GM23338 (cell line): ENCODE measurements around the gene ITGA8. TPM values are rescaled to one million over a fixed set of nuclear protein-coding genes. Genes with fewer than 3 reads are reported as not detected.

Experiments
- ATAC-seq: fragments of 200-7000 bp; cut with Tn5 transposase; 3 replicates; pipeline ENCODE4 v1.9.1; 2020
- DNase-seq: peaks from one replicate; pipeline ENCODE4 v3.0.0-alpha.2; 2015; ENCODE audit warnings: low spot score
- H2AFZ ChIP-seq: fragments of 200-600 bp; sonication (generic); 2 replicates; pipeline ENCODE4 v1.8.0; 2016; ENCODE audit warnings: antibody characterized with exemption, mild to moderate bottlenecking, moderate library complexity
- H3F3A ChIP-seq: fragments of 200-600 bp; sonication (generic); replicated peaks from 2 replicates; pipeline ENCODE4 v1.8.0; 2017; ENCODE audit warnings: antibody characterized with exemption, mixed run types, low read depth
- H3K27ac ChIP-seq: fragments of 200-600 bp; sonication (generic); 2 replicates; pipeline ENCODE4 v1.6.1; 2016; ENCODE audit warnings: low read depth
- H3K27me3 ChIP-seq: fragments of 200-600 bp; sonication (generic); 2 replicates; pipeline ENCODE4 v1.8.0; 2016; ENCODE audit warnings: mild to moderate bottlenecking, mixed run types, moderate library complexity; ENCODE audit not compliant: insufficient read depth
- H3K36me3 ChIP-seq: fragments of 200-600 bp; sonication (generic); 2 replicates; pipeline ENCODE4 v1.8.0; 2016; ENCODE audit warnings: mild to moderate bottlenecking; ENCODE audit not compliant: insufficient read depth
- H3K4me1 ChIP-seq: fragments of 200-600 bp; sonication (generic); 2 replicates; pipeline ENCODE4 v1.8.0; 2016; ENCODE audit warnings: mild to moderate bottlenecking, moderate library complexity; ENCODE audit not compliant: insufficient read depth
- H3K4me2 ChIP-seq: fragments of 200-600 bp; sonication (generic); 2 replicates; pipeline ENCODE4 v1.7.1; 2017; ENCODE audit warnings: mixed run types
- H3K4me3 ChIP-seq: fragments of 200-600 bp; sonication (generic); 2 replicates; pipeline ENCODE4 v1.6.1; 2016; ENCODE audit warnings: mixed run types
- H3K79me2 ChIP-seq: fragments of 200-600 bp; sonication (generic); replicated peaks from 2 replicates; pipeline ENCODE4 v1.8.0; 2017; ENCODE audit warnings: mild to moderate bottlenecking; ENCODE audit not compliant: insufficient read depth
- H3K9me2 ChIP-seq: fragments of 200-600 bp; sonication (generic); 2 replicates; pipeline ENCODE4 v1.8.0; 2017; ENCODE audit not compliant: insufficient read depth
- H4K20me1 ChIP-seq: fragments of 200-600 bp; sonication (generic); replicated peaks from 2 replicates; pipeline ENCODE4 v1.8.0; 2017; ENCODE audit warnings: mild to moderate bottlenecking; ENCODE audit not compliant: insufficient read depth
- H3K27ac Mint-ChIP-seq: 2 replicates; pipeline ENCODE4 v1.8.0; 2020; ENCODE audit warnings: inconsistent platforms, mild to moderate bottlenecking, moderate library complexity, mixed read lengths
- H3K27me3 Mint-ChIP-seq: 3 replicates; pipeline ENCODE4 v1.8.0; 2022; ENCODE audit warnings: low read depth, mild to moderate bottlenecking, moderate library complexity, mixed read lengths, inconsistent platforms; ENCODE audit not compliant: insufficient read depth, poor library complexity
- H3K36me3 Mint-ChIP-seq: 3 replicates; pipeline ENCODE4 v1.8.0; 2021; ENCODE audit warnings: low read depth, mild to moderate bottlenecking, inconsistent platforms, moderate library complexity, mixed read lengths
- H3K4me1 Mint-ChIP-seq: 3 replicates; pipeline ENCODE4 v1.8.0; 2020; ENCODE audit warnings: mild to moderate bottlenecking, inconsistent platforms, mixed read lengths
- H3K4me3 Mint-ChIP-seq: 3 replicates; pipeline ENCODE4 v1.8.0; 2021; ENCODE audit warnings: moderate library complexity, mild to moderate bottlenecking, inconsistent platforms, mixed read lengths
- H3K9me3 Mint-ChIP-seq: 3 replicates; pipeline ENCODE4 v1.8.0; 2020; ENCODE audit warnings: moderate library complexity, mild to moderate bottlenecking, inconsistent platforms, mixed read lengths
- CREB1 ChIP-seq: fragments of 250-450 bp; sonication (Bioruptor Pico); IDR thresholded peaks from 2 replicates; pipeline ENCODE4 v1.5.0; 2020; ENCODE audit warnings: low read depth, mild to moderate bottlenecking, moderate library complexity
- CTCF ChIP-seq, 2 experiments: fragments of 200-600 bp in 1 of 2; sonication (generic) in 1 of 2; conservative IDR thresholded peaks; 2 replicates each; pipeline versions ENCODE4 v1.5.1 to v1.6.1; 2016 to 2017; ENCODE audit warnings: antibody characterized with exemption in 2 of 2, low read depth in 2 of 2, mild to moderate bottlenecking in 2 of 2, moderate library complexity in 1 of 2
- EZH2 ChIP-seq: fragments of 200-600 bp; sonication (generic); IDR thresholded peaks from one replicate; pipeline ENCODE4 v1.8.0; 2017; ENCODE audit warnings: antibody characterized with exemption, mild to moderate bottlenecking, low read depth; ENCODE audit not compliant: unreplicated experiment
- EZH2phosphoT487 ChIP-seq: fragments of 200-600 bp; sonication (generic); IDR thresholded peaks from one replicate; pipeline ENCODE4 v1.8.1; 2018; ENCODE audit warnings: antibody characterized with exemption; ENCODE audit not compliant: unreplicated experiment
- JUNB ChIP-seq: IDR thresholded peaks from one replicate; pipeline ENCODE4 v1.6.1; 2016; ENCODE audit warnings: antibody characterized with exemption; ENCODE audit not compliant: unreplicated experiment
- NANOG ChIP-seq: IDR thresholded peaks from 2 replicates; pipeline ENCODE4 v1.6.1; 2016; ENCODE audit warnings: antibody characterized with exemption, borderline replicate concordance
- POLR2AphosphoS5 ChIP-seq: IDR thresholded peaks from 2 replicates; pipeline ENCODE4 v1.6.1; 2016; ENCODE audit warnings: antibody characterized with exemption, low read depth
- REST ChIP-seq: IDR thresholded peaks from one replicate; pipeline ENCODE4 v1.6.1; 2018; ENCODE audit warnings: antibody characterized with exemption; ENCODE audit not compliant: unreplicated experiment
- STAT1 ChIP-seq: IDR thresholded peaks from one replicate; pipeline ENCODE4 v1.6.1; 2016; ENCODE audit warnings: antibody characterized with exemption; ENCODE audit not compliant: unreplicated experiment
- ZNF114 ChIP-seq: fragments of 250-450 bp; sonication (Bioruptor Pico); IDR thresholded peaks from 2 replicates; pipeline ENCODE4 v1.5.0; 2020; ENCODE audit warnings: mild to moderate bottlenecking, moderate library complexity
- ZNF331 ChIP-seq: fragments of 250-450 bp; sonication (Bioruptor Pico); IDR thresholded peaks from 2 replicates; pipeline ENCODE4 v1.5.0; 2020; ENCODE audit warnings: low read depth, mild to moderate bottlenecking, moderate library complexity
- polyA plus RNA-seq: library from polyadenylated mRNA; unstranded; fragments of >200 nt; fragmentation: Nextera tagmentation; extraction: Ambion mirVana; gene quantifications from 2 replicates; pipeline ENCODE4 v1.2.1, GENCODE V29; 2016
- total RNA-seq: library from RNA; depleted of rRNA; stranded (reverse); fragments of >200 nt; shearing (Covaris generic); gene quantifications from 2 replicates; pipeline ENCODE4 v1.2.3, GENCODE V29; 2014
- TF ChIP-seq, protein P1 (sequence below): fragments of 250-450 bp; sonication (Bioruptor Pico); IDR thresholded peaks from 2 replicates; pipeline ENCODE4 v1.5.0; 2020; ENCODE audit warnings: mild to moderate bottlenecking, moderate library complexity
- TF ChIP-seq, protein P2 (sequence below): IDR thresholded peaks from 2 replicates; pipeline ENCODE4 v1.6.1; 2016; ENCODE audit warnings: antibody characterized with exemption

The ITGA8 gene
- total and polyA plus RNA-seq, 2 experiments from 2014 or later = not detected

DNA sequence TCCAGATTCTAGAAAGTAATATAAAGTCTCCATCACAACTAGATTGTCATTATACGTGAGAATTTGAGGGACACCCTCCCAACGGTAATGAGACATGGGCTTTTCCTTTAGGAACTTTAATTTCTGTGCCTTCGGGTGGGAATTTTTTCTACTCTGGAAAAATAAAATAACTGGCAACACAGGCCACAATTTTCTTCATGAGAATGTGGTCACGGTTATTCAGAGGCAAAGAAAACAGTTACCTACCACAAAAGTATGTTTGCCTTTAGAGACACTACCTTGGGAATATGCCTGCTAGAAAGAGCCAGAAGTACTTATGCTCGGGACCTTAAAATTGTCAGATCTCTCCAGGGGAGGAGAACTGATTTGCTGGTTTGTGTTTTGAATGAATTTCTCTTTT is 99.4 kb downstream of the ITGA8 start:
- DNase-seq (no peak), ATAC-seq (no peak)
- H3K36me3 ChIP-seq = no peaks in the 10 kb centered on the region
- no peaks in the 10 kb centered on the region for H3K4me1 ChIP-seq
- no peak overlapping the region for H2AFZ ChIP-seq
- no peaks in the 10 kb centered on the region for H3K36me3 Mint-ChIP-seq
- H3K4me2 ChIP-seq = no peak overlapping the region
- H3K9me3 Mint-ChIP-seq = no peaks in the 10 kb centered on the region
- H3K79me2 ChIP-seq = no peaks in the 10 kb centered on the region
- no peak overlapping the region for H3K4me3 ChIP-seq
- no peaks in the 10 kb centered on the region for H3K27me3 ChIP-seq
- H3K27ac ChIP-seq = no peak overlapping the region
- H3K27me3 Mint-ChIP-seq = no peaks in the 10 kb centered on the region
- H3K9me2 ChIP-seq = no peaks in the 10 kb centered on the region; the same call in 1 of the 2 replicates
- no peaks in the 10 kb centered on the region for H3F3A ChIP-seq
- no peak overlapping the region for H3K27ac Mint-ChIP-seq
- no peaks in the 10 kb centered on the region for H4K20me1 ChIP-seq
- H3K4me1 Mint-ChIP-seq = no peaks in the 10 kb centered on the region
- TF ChIP-seq JUNB = no peak
- TF ChIP-seq STAT1 = no peak
- no peak for TF ChIP-seq REST
- no peak for TF ChIP-seq ZNF331
- no peak for TF ChIP-seq CTCF (conservative IDR thresholded peaks at IDR 0.05; ENCODE audit: low read depth in 2 of 2)
- no peak for TF ChIP-seq EZH2phosphoT487
- no peak for TF ChIP-seq EZH2
- no peak for TF ChIP-seq NANOG
- TF ChIP-seq, protein P1, sequence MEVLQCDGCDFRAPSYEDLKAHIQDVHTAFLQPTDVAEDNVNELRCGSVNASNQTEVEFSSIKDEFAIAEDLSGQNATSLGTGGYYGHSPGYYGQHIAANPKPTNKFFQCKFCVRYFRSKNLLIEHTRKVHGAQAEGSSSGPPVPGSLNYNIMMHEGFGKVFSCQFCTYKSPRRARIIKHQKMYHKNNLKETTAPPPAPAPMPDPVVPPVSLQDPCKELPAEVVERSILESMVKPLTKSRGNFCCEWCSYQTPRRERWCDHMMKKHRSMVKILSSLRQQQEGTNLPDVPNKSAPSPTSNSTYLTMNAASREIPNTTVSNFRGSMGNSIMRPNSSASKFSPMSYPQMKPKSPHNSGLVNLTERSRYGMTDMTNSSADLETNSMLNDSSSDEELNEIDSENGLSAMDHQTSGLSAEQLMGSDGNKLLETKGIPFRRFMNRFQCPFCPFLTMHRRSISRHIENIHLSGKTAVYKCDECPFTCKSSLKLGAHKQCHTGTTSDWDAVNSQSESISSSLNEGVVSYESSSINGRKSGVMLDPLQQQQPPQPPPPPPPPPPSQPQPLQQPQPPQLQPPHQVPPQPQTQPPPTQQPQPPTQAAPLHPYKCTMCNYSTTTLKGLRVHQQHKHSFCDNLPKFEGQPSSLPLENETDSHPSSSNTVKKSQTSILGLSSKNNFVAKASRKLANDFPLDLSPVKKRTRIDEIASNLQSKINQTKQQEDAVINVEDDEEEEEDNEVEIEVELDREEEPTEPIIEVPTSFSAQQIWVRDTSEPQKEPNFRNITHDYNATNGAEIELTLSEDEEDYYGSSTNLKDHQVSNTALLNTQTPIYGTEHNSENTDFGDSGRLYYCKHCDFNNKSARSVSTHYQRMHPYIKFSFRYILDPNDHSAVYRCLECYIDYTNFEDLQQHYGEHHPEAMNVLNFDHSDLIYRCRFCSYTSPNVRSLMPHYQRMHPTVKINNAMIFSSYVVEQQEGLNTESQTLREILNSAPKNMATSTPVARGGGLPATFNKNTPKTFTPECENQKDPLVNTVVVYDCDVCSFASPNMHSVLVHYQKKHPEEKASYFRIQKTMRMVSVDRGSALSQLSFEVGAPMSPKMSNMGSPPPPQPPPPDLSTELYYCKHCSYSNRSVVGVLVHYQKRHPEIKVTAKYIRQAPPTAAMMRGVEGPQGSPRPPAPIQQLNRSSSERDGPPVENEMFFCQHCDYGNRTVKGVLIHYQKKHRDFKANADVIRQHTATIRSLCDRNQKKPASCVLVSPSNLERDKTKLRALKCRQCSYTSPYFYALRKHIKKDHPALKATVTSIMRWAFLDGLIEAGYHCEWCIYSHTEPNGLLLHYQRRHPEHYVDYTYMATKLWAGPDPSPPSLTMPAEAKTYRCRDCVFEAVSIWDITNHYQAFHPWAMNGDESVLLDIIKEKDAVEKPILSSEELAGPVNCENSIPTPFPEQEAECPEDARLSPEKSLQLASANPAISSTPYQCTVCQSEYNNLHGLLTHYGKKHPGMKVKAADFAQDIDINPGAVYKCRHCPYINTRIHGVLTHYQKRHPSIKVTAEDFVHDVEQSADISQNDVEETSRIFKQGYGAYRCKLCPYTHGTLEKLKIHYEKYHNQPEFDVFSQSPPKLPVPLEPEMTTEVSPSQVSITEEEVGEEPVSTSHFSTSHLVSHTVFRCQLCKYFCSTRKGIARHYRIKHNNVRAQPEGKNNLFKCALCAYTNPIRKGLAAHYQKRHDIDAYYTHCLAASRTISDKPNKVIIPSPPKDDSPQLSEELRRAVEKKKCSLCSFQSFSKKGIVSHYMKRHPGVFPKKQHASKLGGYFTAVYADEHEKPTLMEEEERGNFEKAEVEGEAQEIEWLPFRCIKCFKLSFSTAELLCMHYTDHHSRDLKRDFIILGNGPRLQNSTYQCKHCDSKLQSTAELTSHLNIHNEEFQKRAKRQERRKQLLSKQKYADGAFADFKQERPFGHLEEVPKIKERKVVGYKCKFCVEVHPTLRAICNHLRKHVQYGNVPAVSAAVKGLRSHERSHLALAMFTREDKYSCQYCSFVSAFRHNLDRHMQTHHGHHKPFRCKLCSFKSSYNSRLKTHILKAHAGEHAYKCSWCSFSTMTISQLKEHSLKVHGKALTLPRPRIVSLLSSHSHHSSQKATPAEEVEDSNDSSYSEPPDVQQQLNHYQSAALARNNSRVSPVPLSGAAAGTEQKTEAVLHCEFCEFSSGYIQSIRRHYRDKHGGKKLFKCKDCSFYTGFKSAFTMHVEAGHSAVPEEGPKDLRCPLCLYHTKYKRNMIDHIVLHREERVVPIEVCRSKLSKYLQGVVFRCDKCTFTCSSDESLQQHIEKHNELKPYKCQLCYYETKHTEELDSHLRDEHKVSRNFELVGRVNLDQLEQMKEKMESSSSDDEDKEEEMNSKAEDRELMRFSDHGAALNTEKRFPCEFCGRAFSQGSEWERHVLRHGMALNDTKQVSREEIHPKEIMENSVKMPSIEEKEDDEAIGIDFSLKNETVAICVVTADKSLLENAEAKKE = no peak
- no peak for TF ChIP-seq POLR2AphosphoS5
- TF ChIP-seq CREB1 = no peak
- no peak for TF ChIP-seq ZNF114
- TF ChIP-seq, protein P2, sequence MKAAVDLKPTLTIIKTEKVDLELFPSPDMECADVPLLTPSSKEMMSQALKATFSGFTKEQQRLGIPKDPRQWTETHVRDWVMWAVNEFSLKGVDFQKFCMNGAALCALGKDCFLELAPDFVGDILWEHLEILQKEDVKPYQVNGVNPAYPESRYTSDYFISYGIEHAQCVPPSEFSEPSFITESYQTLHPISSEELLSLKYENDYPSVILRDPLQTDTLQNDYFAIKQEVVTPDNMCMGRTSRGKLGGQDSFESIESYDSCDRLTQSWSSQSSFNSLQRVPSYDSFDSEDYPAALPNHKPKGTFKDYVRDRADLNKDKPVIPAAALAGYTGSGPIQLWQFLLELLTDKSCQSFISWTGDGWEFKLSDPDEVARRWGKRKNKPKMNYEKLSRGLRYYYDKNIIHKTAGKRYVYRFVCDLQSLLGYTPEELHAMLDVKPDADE = no peak
- no peak overlapping the region for H3K4me3 Mint-ChIP-seq
